K562 (cell line): Measurements from ENCODE around the gene KBTBD3. TPM values are rescaled to one million over a fixed set of nuclear protein-coding genes. Genes with fewer than 3 reads are reported as not detected.

Source experiments
- ATAC-seq: fragments of 200-7000 bp; cut with Tn5 transposase; 3 replicates; pipeline ENCODE4 v1.9.1; 2020; ENCODE audit warnings: moderate library complexity
- BruUV-seq: library from RNA; stranded (reverse); fragments of 400-500 nt; replicated peaks from 2 replicates; lab custom pipeline; 2021; lab: Mats Ljungman, UMichigan
- CTCF ChIA-PET: fragments of 300-600 bp; formaldehyde crosslinking; extraction: SDS; loops from one replicate; lab custom pipeline; 2021; ENCODE audit warnings: low intra/inter-chr PET ratio; lab: Yijun Ruan, JAX
- POLR2A ChIA-PET: fragments of 300-600, 350-650 bp; sonication (Branson Sonifier 250); formaldehyde crosslinking; extraction: SDS; loops from one replicate; lab custom pipeline; 2021; ENCODE audit warnings: antibody characterized with exemption, inconsistent platforms; lab: Yijun Ruan, JAX
- DNase-seq, 4 experiments: peaks; one replicate each; pipeline versions ENCODE4 v3.0.0 to v3.0.0-alpha.2; 2011 to 2018; ENCODE audit warnings: low spot score in 3 of 4, mixed read lengths in 3 of 4; ENCODE audit errors: extremely low read depth in 1 of 4
- FAIRE-seq: peaks from 2 replicates; lab custom pipeline; 2011; peaks lifted over from hg19 to GRCh38; lab: Jason Lieb, UNC
- H2AFZ ChIP-seq: 2 replicates; pipeline ENCODE4 v1.6.0; 2011; ENCODE audit warnings: low read depth, low read length, control low read depth, inconsistent platforms
- H3K27ac ChIP-seq: fragments of 200-600 bp; 3 replicates; pipeline ENCODE4 v1.8.0; 2011; ENCODE audit warnings: low read depth, mild to moderate bottlenecking, control low read depth, inconsistent platforms, low read length, moderate library complexity, mixed read lengths; ENCODE audit errors: extremely low read depth
- H3K27me3 ChIP-seq, 2 experiments: fragments of 300-600 bp in 1 of 2; 2 replicates in 1 of 2; 3 replicates in 1 of 2; pipeline versions ENCODE4 v1.6.0 to v1.8.0; 2011; ENCODE audit warnings: inconsistent platforms in 2 of 2, low read length in 2 of 2, mild to moderate bottlenecking in 1 of 2, mixed read lengths in 1 of 2, moderate library complexity in 1 of 2; ENCODE audit not compliant: control insufficient read depth in 2 of 2, insufficient read depth in 2 of 2
- H3K36me3 ChIP-seq: fragments of 300-600 bp; 3 replicates; pipeline ENCODE4 v1.8.0; 2011; ENCODE audit warnings: mild to moderate bottlenecking, low read length, inconsistent platforms; ENCODE audit not compliant: control insufficient read depth, insufficient read depth
- H3K4me1 ChIP-seq, 2 experiments: fragments of 200-600 bp in 1 of 2; replicated peaks in 1 of 2; 2 replicates in 1 of 2; 3 replicates in 1 of 2; pipeline versions ENCODE4 v1.5.1 to v1.8.0; 2011; ENCODE audit warnings: inconsistent platforms in 2 of 2, low read length in 2 of 2, mild to moderate bottlenecking in 1 of 2, mixed read lengths in 1 of 2, moderate library complexity in 1 of 2; ENCODE audit not compliant: control insufficient read depth in 2 of 2, insufficient read depth in 2 of 2
- H3K4me2 ChIP-seq: 2 replicates; pipeline ENCODE4 v1.6.1; 2011; ENCODE audit warnings: low read length, control low read depth, inconsistent platforms, mixed read lengths; ENCODE audit not compliant: insufficient read depth
- H3K4me3 ChIP-seq: fragments of 200-600 bp; sonication (generic), shearing (Covaris generic); 2 replicates; pipeline ENCODE4 v1.5.1; 2016; ENCODE audit warnings: control low read depth, inconsistent platforms
- H3K79me2 ChIP-seq: fragments of 200-600 bp; 3 replicates; pipeline ENCODE4 v1.8.0; 2011; ENCODE audit warnings: low read length, inconsistent platforms; ENCODE audit not compliant: control insufficient read depth, insufficient read depth
- H3K9ac ChIP-seq, 2 experiments: 2 replicates each; pipeline versions ENCODE4 v1.6.0 to v1.6.1; 2011; ENCODE audit warnings: low read depth in 2 of 2, low read length in 2 of 2, control low read depth in 1 of 2, inconsistent platforms in 1 of 2, mild to moderate bottlenecking in 1 of 2, mixed read lengths in 1 of 2; ENCODE audit not compliant: insufficient read depth in 1 of 2
- H3K9me1 ChIP-seq: one replicate; pipeline ENCODE4 v1.6.0; 2011; ENCODE audit warnings: inconsistent platforms, mild to moderate bottlenecking, low read length, moderate library complexity; ENCODE audit not compliant: control insufficient read depth, insufficient read depth
- H3K9me3 ChIP-seq: replicated peaks from 2 replicates; pipeline ENCODE4 v1.5.1; 2011; ENCODE audit warnings: low read depth, low read length, inconsistent platforms; ENCODE audit not compliant: control insufficient read depth, insufficient read depth
- H4K20me1 ChIP-seq: replicated peaks from 2 replicates; pipeline ENCODE4 v1.6.1; 2011; ENCODE audit warnings: low read length, inconsistent platforms, mixed read lengths; ENCODE audit not compliant: control insufficient read depth, insufficient read depth
- GTF2A2 ChIP-seq: IDR thresholded peaks from 2 replicates; pipeline ENCODE4 v1.6.1; 2016; ENCODE audit warnings: mild to moderate bottlenecking, missing genetic modification characterization, missing compliant biosample characterization
- JUND ChIP-seq, 2 experiments: IDR thresholded peaks; 2 replicates in 1 of 2; 3 replicates in 1 of 2; pipeline ENCODE4 v1.6.1; 2011; ENCODE audit warnings: borderline replicate concordance in 2 of 2, low read depth in 2 of 2, low read length in 2 of 2, improper control_type of control experiment in 1 of 2, missing biosample characterization in 1 of 2, missing genetic modification characterization in 1 of 2, missing genetic modification reagents in 1 of 2
- RAD51 ChIP-seq: fragments of 450-650 bp; IDR thresholded peaks from 2 replicates; pipeline ENCODE4 v1.7.1; 2016; ENCODE audit warnings: low read depth, mild to moderate bottlenecking, borderline replicate concordance
- ZNF143 ChIP-seq: sonication (generic); formaldehyde crosslinking; IDR thresholded peaks from 2 replicates; pipeline ENCODE4 v1.9.0; 2022; ENCODE audit warnings: mild to moderate bottlenecking, missing genetic modification reagents
- ZNF398 ChIP-seq: fragments of 250-450 bp; sonication (Bioruptor Pico); IDR thresholded peaks from 2 replicates; pipeline ENCODE4 v1.8.0; 2021; ENCODE audit warnings: moderate library complexity, mild to moderate bottlenecking, inconsistent platforms
- ZNF609 ChIP-seq: sonication (generic); formaldehyde crosslinking; IDR thresholded peaks from 2 replicates; pipeline ENCODE4 v1.8.1; 2023; ENCODE audit warnings: missing genetic modification reagents, mild to moderate bottlenecking, borderline replicate concordance
- in situ Hi-C: fragments of 300-500 bp; cut with MboI; formaldehyde crosslinking; loops from 4 replicates; pipeline ENCODE4 v1.15.0; 2018; ENCODE audit warnings: inconsistent platforms, mixed read lengths
- intact Hi-C: fragments of 100-400 bp; cut with micrococcal nuclease; formaldehyde crosslinking; loops from 2 replicates; pipeline ENCODE4 v1.14.2; 2022
- polyA plus RNA-seq, 8 experiments: library from polyadenylated mRNA; depleted of rRNA in 4 of 8; stranded (reverse) in 5 of 8; unstranded in 3 of 8; fragments of >200 nt; fragmentation: Nextera tagmentation in 2 of 8; fragmentation: Illumina TruSeq in 1 of 8; extraction: Ambion mirVana in 2 of 8; extraction: Trizol in 1 of 8; gene quantifications; 2 replicates each; pipeline versions ENCODE4 v1.2.1 to v1.2.3, GENCODE V29; 2011 to 2014; ENCODE audit warnings: inconsistent platforms in 1 of 8, missing spikeins in 1 of 8
- total RNA-seq, 7 experiments: library from RNA; depleted of rRNA in 6 of 7; stranded (reverse); fragments of >200 nt in 6 of 7; fragmentation: Illumina TruSeq in 2 of 7; extraction: Trizol in 2 of 7; gene quantifications; 2 replicates each; pipeline versions ENCODE4 v1.2.1 to v1.2.3, GENCODE V29; 2011 to 2021; ENCODE audit warnings: low replicate concordance in 1 of 7

Gene KBTBD3
- total and polyA plus RNA-seq, 9 of the 15 experiments (the other 6 are each of a cell fraction or from before 2014, with no cell fraction given) = 4.2 to 31.2 (median 6.4) TPM

- H3K27ac ChIP-seq = no peak overlapping the region
- H3K36me3 ChIP-seq = no peaks in the 10 kb centered on the region
- no peak overlapping the region for H3K9ac ChIP-seq
- no peak overlapping the region for H3K4me3 ChIP-seq
- no peak overlapping the region for H2AFZ ChIP-seq
- H3K4me1 ChIP-seq = no peaks in the 10 kb centered on the region
- no peaks in the 10 kb centered on the region for H3K27me3 ChIP-seq
- no TSS peak for BruUV-seq
- intact Hi-C loops = no loop called here
- ChIA-PET CTCF (no interaction called here), POLR2A (interaction anchor here (0.6 kb wide), 1 partner anchor 16 kb away, joined by 5 read pairs; the partner anchor contains the start of genes AASDHPPT and KBTBD3)
- ATAC-seq (no peak), DNase-seq (no peak), FAIRE-seq (no peak)
- no peaks in the 10 kb centered on the region for H3K9me3 ChIP-seq
- in situ Hi-C loops = no loop called here
- no peaks in the 10 kb centered on the region for H3K9me1 ChIP-seq
- H3K79me2 ChIP-seq = no peaks in the 10 kb centered on the region
- no peak overlapping the region for H3K4me2 ChIP-seq
- no peaks in the 10 kb centered on the region for H4K20me1 ChIP-seq
- no peak for TF ChIP-seq ZNF143
- TF ChIP-seq ZNF398 (CRISPR knock-in tag) = no peak
- TF ChIP-seq RAD51 = no peak
- no peak for TF ChIP-seq ZNF609 (CRISPR knock-in tag)
- TF ChIP-seq GTF2A2 (tag) = no peak
- no peak for TF ChIP-seq JUND (IDR thresholded peaks at IDR 0.05; ENCODE audit: borderline replicate concordance, low read depth, low read length)
- no peak for TF ChIP-seq JUND (tag; IDR thresholded peaks at IDR 0.05; ENCODE audit: borderline replicate concordance, low read depth, low read length)
Measured at GRCh38 chr11:106061249-106061784, 15.8 kb downstream of the KBTBD3 start.
